A549 (cell line): ENCODE data around the gene ZNF296.

Experiments used
- BHLHE40 ChIP-seq: IDR thresholded peaks from 2 replicates; pipeline ENCODE4 v1.6.1; 2012; ENCODE audit warnings: low read depth, low read length, inconsistent platforms
- CHD2 ChIP-seq: fragments of 150-350 bp; IDR thresholded peaks from 2 replicates; pipeline ENCODE4 v1.6.1; 2014; ENCODE audit warnings: low read length; ENCODE audit not compliant: partially characterized antibody
- CTCF ChIP-seq: fragments of >200 bp; sonication (Bioruptor Twin); formaldehyde crosslinking; IDR thresholded peaks from 3 replicates; pipeline ENCODE4 v1.5.1; 2016
- E2F6 ChIP-seq: IDR thresholded peaks from 2 replicates; pipeline ENCODE4 v1.6.1; 2012; ENCODE audit warnings: low read depth, borderline replicate concordance
- HDAC2 ChIP-seq: fragments of 200-600 bp; sonication (generic); IDR thresholded peaks from 2 replicates; pipeline ENCODE4 v1.6.1; 2016
- MAFK ChIP-seq: fragments of 450-650 bp; IDR thresholded peaks from 2 replicates; pipeline ENCODE4 v1.6.1; 2014; ENCODE audit not compliant: partially characterized antibody
- POLR2A ChIP-seq: IDR thresholded peaks from 2 replicates; pipeline ENCODE4 v1.6.1; 2012; ENCODE audit warnings: mild to moderate bottlenecking, low read length
- ZFP36 ChIP-seq: fragments of 450-650 bp; IDR thresholded peaks from 2 replicates; pipeline ENCODE4 v1.6.1; 2014; ENCODE audit warnings: borderline replicate concordance; ENCODE audit not compliant: partially characterized antibody
- TF ChIP-seq, protein P1 (sequence below): fragments of 200-600 bp; sonication (generic); IDR thresholded peaks from 2 replicates; pipeline ENCODE4 v1.6.1; 2016; ENCODE audit warnings: antibody characterized with exemption, mild to moderate bottlenecking, moderate library complexity

DNA sequence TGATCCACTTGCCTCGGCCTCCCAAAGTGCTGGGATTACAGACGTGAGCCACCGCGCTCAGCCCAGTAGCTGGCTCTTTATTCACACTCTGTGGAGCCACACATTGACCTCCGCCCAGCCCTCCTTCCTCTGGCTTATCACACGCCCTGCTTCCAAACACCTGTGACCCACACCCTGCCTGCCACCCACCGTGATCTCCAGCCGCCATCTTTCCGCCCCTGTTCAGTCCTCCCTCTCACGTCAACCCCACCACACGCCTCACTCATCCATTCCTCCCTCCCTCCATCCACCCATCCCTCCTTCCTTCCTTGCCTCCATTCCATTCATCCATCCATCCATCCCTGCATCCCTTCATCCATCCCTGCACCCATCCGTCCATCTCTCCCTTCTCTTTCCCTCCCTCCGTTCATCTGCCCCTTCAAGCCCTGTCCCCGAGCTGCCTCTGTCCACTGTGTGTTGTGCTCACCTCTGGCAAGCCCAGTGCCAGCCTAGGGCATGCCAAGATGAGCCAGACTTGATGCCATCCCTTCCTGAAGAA lies 17.6 kb downstream of the ZNF296 start:
- TF ChIP-seq, protein P1, sequence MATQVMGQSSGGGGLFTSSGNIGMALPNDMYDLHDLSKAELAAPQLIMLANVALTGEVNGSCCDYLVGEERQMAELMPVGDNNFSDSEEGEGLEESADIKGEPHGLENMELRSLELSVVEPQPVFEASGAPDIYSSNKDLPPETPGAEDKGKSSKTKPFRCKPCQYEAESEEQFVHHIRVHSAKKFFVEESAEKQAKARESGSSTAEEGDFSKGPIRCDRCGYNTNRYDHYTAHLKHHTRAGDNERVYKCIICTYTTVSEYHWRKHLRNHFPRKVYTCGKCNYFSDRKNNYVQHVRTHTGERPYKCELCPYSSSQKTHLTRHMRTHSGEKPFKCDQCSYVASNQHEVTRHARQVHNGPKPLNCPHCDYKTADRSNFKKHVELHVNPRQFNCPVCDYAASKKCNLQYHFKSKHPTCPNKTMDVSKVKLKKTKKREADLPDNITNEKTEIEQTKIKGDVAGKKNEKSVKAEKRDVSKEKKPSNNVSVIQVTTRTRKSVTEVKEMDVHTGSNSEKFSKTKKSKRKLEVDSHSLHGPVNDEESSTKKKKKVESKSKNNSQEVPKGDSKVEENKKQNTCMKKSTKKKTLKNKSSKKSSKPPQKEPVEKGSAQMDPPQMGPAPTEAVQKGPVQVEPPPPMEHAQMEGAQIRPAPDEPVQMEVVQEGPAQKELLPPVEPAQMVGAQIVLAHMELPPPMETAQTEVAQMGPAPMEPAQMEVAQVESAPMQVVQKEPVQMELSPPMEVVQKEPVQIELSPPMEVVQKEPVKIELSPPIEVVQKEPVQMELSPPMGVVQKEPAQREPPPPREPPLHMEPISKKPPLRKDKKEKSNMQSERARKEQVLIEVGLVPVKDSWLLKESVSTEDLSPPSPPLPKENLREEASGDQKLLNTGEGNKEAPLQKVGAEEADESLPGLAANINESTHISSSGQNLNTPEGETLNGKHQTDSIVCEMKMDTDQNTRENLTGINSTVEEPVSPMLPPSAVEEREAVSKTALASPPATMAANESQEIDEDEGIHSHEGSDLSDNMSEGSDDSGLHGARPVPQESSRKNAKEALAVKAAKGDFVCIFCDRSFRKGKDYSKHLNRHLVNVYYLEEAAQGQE, result no peak
- TF ChIP-seq CTCF, result no peak
- no peak for TF ChIP-seq ZFP36
- TF ChIP-seq POLR2A, result no peak
- TF ChIP-seq HDAC2, result no peak
- no peak for TF ChIP-seq CHD2
- no peak for TF ChIP-seq MAFK
- no peak for TF ChIP-seq E2F6
- no peak for TF ChIP-seq BHLHE40
